HUES6 (cell line): ENCODE data around the gene FGF14.
"Not testable (repeated sequence)": the region's sequence is repeated elsewhere in the genome, so short reads cannot be mapped to it uniquely, and the experiment has no call there.

Experiments
- H3K27ac ChIP-seq: 2 replicates; pipeline ENCODE4 v1.7.0; 2013; ENCODE audit warnings: low read depth, mild to moderate bottlenecking, low read length, inconsistent platforms
- H3K27me3 ChIP-seq: 2 replicates; pipeline ENCODE4 v1.6.1; 2013; ENCODE audit warnings: low read length; ENCODE audit not compliant: control insufficient read depth, insufficient read depth
- H3K36me3 ChIP-seq: 2 replicates; pipeline ENCODE4 v1.6.1; 2013; ENCODE audit warnings: low read length; ENCODE audit not compliant: control insufficient read depth, insufficient read depth
- H3K4me1 ChIP-seq: 2 replicates; pipeline ENCODE4 v1.6.1; 2013; ENCODE audit warnings: low read length; ENCODE audit not compliant: control insufficient read depth, insufficient read depth
- H3K4me3 ChIP-seq: 2 replicates; pipeline ENCODE4 v1.5.1; 2013; ENCODE audit warnings: low read depth, low read length
- H3K9ac ChIP-seq: one replicate; pipeline ENCODE4 v1.6.1; 2013; ENCODE audit warnings: mild to moderate bottlenecking, low read length
- H3K9me3 ChIP-seq: 2 replicates; pipeline ENCODE4 v1.6.1; 2013; ENCODE audit warnings: low read depth, low read length; ENCODE audit not compliant: control insufficient read depth, insufficient read depth

FGF14 gene

GRCh38 chr13:102018716-102019115 lies 383.1 kb downstream of the FGF14 start:
- Histone ChIP-seq H3K9ac (no peak overlapping the region), H3K27ac (no peak overlapping the region), H3K36me3 (no peaks in the 10 kb centered on the region), H3K27me3 (no peaks in the 10 kb centered on the region), H3K4me3 (no peak overlapping the region), H3K4me1 (no peaks in the 10 kb centered on the region), H3K9me3 (peaks cover 8% of the 10 kb centered on the region)

- H3K9ac ChIP-seq, result no peak overlapping the region
- H3K4me3 ChIP-seq, result no peak overlapping the region
Observed at GRCh38 chr13:102017248-102017647, 384.6 kb downstream of the FGF14 start.

GRCh38 chr13:102012299-102013293 lies 389.3 kb downstream of the FGF14 start:
- no peaks in the 10 kb centered on the region for H3K27me3 ChIP-seq
- no peak overlapping the region for H3K27ac ChIP-seq
- H3K9me3 ChIP-seq, result peaks cover 8% of the 10 kb centered on the region
- no peak overlapping the region for H3K4me3 ChIP-seq
- H3K36me3 ChIP-seq, result no peaks in the 10 kb centered on the region
- no peaks in the 10 kb centered on the region for H3K4me1 ChIP-seq
- H3K9ac ChIP-seq, result no peak overlapping the region

More at GRCh38 chr13:102017248-102017647, 384.6 kb downstream of the FGF14 start:
- no peaks in the 10 kb centered on the region for H3K27me3 ChIP-seq
- H3K36me3 ChIP-seq, result no peaks in the 10 kb centered on the region
- H3K27ac ChIP-seq, result no peak overlapping the region
- H3K9me3 ChIP-seq, result peaks cover 8% of the 10 kb centered on the region
- H3K4me1 ChIP-seq, result no peaks in the 10 kb centered on the region

- not testable (repeated sequence) for H3K9me3 ChIP-seq, H3K9ac ChIP-seq, H3K4me1 ChIP-seq, H3K4me3 ChIP-seq, H3K36me3 ChIP-seq, H3K27ac ChIP-seq, H3K27me3 ChIP-seq
Observed at GRCh38 chr13:102011455-102011854, 390.4 kb downstream of the FGF14 start.

- no peak overlapping the region for H3K27ac ChIP-seq
Observed at GRCh38 chr13:102003848-102004570, 397.8 kb downstream of the FGF14 start.

GRCh38 chr13:102002287-102002686 lies 399.6 kb downstream of the FGF14 start:
- no peak overlapping the region for H3K9ac ChIP-seq
- H3K27me3 ChIP-seq, result no peaks in the 10 kb centered on the region
- no peaks in the 10 kb centered on the region for H3K36me3 ChIP-seq
- no peak overlapping the region for H3K4me3 ChIP-seq
- H3K9me3 ChIP-seq, result no peaks in the 10 kb centered on the region
- H3K4me1 ChIP-seq, result no peaks in the 10 kb centered on the region
- no peak overlapping the region for H3K27ac ChIP-seq

More at GRCh38 chr13:102003848-102004570, 397.8 kb downstream of the FGF14 start:
- Histone ChIP-seq H3K36me3 (no peaks in the 10 kb centered on the region), H3K4me1 (no peaks in the 10 kb centered on the region), H3K4me3 (no peak overlapping the region), H3K27me3 (no peaks in the 10 kb centered on the region), H3K9ac (no peak overlapping the region), H3K9me3 (no peaks in the 10 kb centered on the region)

- Histone ChIP-seq H3K4me3 (no peak overlapping the region), H3K4me1 (no peaks in the 10 kb centered on the region), H3K9ac (no peak overlapping the region), H3K9me3 (no peaks in the 10 kb centered on the region), H3K36me3 (no peaks in the 10 kb centered on the region), H3K27ac (no peak overlapping the region), H3K27me3 (no peaks in the 10 kb centered on the region)
Observed at GRCh38 chr13:102000764-102001163, 401.1 kb downstream of the FGF14 start.

- no peaks in the 10 kb centered on the region for H3K36me3 ChIP-seq
- H3K9ac ChIP-seq, result no peak overlapping the region
- H3K4me1 ChIP-seq, result no peaks in the 10 kb centered on the region
- H3K27me3 ChIP-seq, result no peaks in the 10 kb centered on the region
- no peak overlapping the region for H3K4me3 ChIP-seq
- H3K27ac ChIP-seq, result no peak overlapping the region
- no peaks in the 10 kb centered on the region for H3K9me3 ChIP-seq
Observed at GRCh38 chr13:101998129-101998528, 403.7 kb downstream of the FGF14 start.

GRCh38 chr13:101996954-101997353 lies 404.9 kb downstream of the FGF14 start:
- Histone ChIP-seq H3K9me3 (no peaks in the 10 kb centered on the region), H3K4me1 (no peaks in the 10 kb centered on the region), H3K27ac (no peak overlapping the region), H3K27me3 (no peaks in the 10 kb centered on the region), H3K36me3 (no peaks in the 10 kb centered on the region), H3K4me3 (no peak overlapping the region), H3K9ac (no peak overlapping the region)

- Histone ChIP-seq H3K27ac (no peak overlapping the region), H3K4me1 (no peaks in the 10 kb centered on the region), H3K36me3 (no peaks in the 10 kb centered on the region), H3K4me3 (no peak overlapping the region), H3K27me3 (no peaks in the 10 kb centered on the region), H3K9me3 (no peaks in the 10 kb centered on the region), H3K9ac (no peak overlapping the region)
Observed at GRCh38 chr13:101989798-101990350, 412.0 kb downstream of the FGF14 start.

- Histone ChIP-seq H3K27ac (no peak overlapping the region), H3K9ac (no peak overlapping the region), H3K4me1 (no peaks in the 10 kb centered on the region), H3K9me3 (no peaks in the 10 kb centered on the region), H3K27me3 (no peaks in the 10 kb centered on the region), H3K36me3 (no peaks in the 10 kb centered on the region), H3K4me3 (no peak overlapping the region)
Observed at GRCh38 chr13:101988140-101988539, 413.7 kb downstream of the FGF14 start.
